Ovary (tissue), 9 donors: ENCODE results near the gene RPL18. TPM values are rescaled to one million over a fixed set of nuclear protein-coding genes. Genes with fewer than 3 reads are reported as not detected.
"Not testable (repeated sequence)": the region's sequence is repeated elsewhere in the genome, so short reads cannot be mapped to it uniquely, and the experiment has no call there.

Experiments used
- DNase-seq, 5 donors: peaks; one replicate each; pipeline ENCODE4 v3.0.0-alpha.2; 2019 to 2020
- H3K27ac ChIP-seq, 2 donors: fragments of 200-600 bp; one replicate each; pipeline versions ENCODE4 v1.5.1 to v1.8.0; 2019 to 2022
- H3K27me3 ChIP-seq: fragments of 200-600 bp; one replicate; pipeline ENCODE4 v1.8.0; 2022
- H3K36me3 ChIP-seq: fragments of 200-600 bp; sonication (generic); one replicate; pipeline ENCODE4 v1.5.1; 2019
- H3K4me1 ChIP-seq: one replicate; pipeline ENCODE4 v1.8.1; 2013; ENCODE audit warnings: mild to moderate bottlenecking, moderate library complexity; ENCODE audit not compliant: insufficient read depth
- H3K4me3 ChIP-seq: fragments of 200-600 bp; sonication (generic); one replicate; pipeline ENCODE4 v1.5.1; 2017
- H3K9me3 ChIP-seq, 2 donors: fragments of 200-600 bp in 1 of 2; sonication (generic) in 1 of 2; one replicate each; pipeline versions ENCODE4 v1.5.1 to v1.8.1; 2013 to 2019; ENCODE audit warnings: mild to moderate bottlenecking in 1 of 2, moderate library complexity in 1 of 2
- EP300 ChIP-seq: sonication (generic); formaldehyde crosslinking; IDR thresholded peaks from one replicate; pipeline ENCODE4 v1.6.1; 2017; ENCODE audit warnings: antibody characterized with exemption
- POLR2A ChIP-seq: fragments of 450-650 bp; IDR thresholded peaks from one replicate; pipeline ENCODE4 v1.6.1; 2017; ENCODE audit warnings: antibody characterized with exemption, mild to moderate bottlenecking, moderate library complexity
- WGBS, 3 donors: extraction: QIAGEN DNeasy Blood & Tissue Kit in 1 of 3; methylation state at CpG; one replicate each; pipeline versions ENCODE4 v1.1.5 to v1.1.7; 2013 to 2017; 5-methylcytosine and 5-hydroxymethylcytosine counted together
- intact Hi-C, 4 donors: fragments of 100-400 bp; cut with DNase I; formaldehyde crosslinking; loops; one replicate each; pipeline versions ENCODE4 v1.11.0 to v1.15.1; 2022 to 2023
- polyA plus RNA-seq, 2 donors: library from polyadenylated mRNA; stranded (reverse); fragments of 200-250 nt in 1 of 2; fragments of 350-450 nt in 1 of 2; fragmentation: Illumina TruSeq in 1 of 2; extraction: RNeasy Lipid Tissue Mini Kit (QIAGEN cat#74804) in 1 of 2; gene quantifications; one replicate each; pipeline ENCODE4 v1.2.3, GENCODE V29; 2013 to 2014
- total RNA-seq, 7 donors: library from RNA; depleted of rRNA in 2 of 7; stranded (reverse); fragments of >200 nt in 2 of 7; fragmentation: NEBNext Ultra II Directional in 3 of 7; extraction: Animal tissue kit (Norgen Biotek cat#: 25700) in 3 of 7; gene quantifications; one replicate each; pipeline versions ENCODE4 v1.1.0 to v1.2.4, GENCODE V29; 2016 to 2023
- TF ChIP-seq, protein P1 (sequence below), 3 donors: fragments of 450-650 bp in 2 of 3; fragments of 200-600 bp in 1 of 3; IDR thresholded peaks; one replicate each; pipeline versions ENCODE4 v1.5.1 to v1.8.0; 2016 to 2022; ENCODE audit warnings: antibody characterized with exemption in 3 of 3, mild to moderate bottlenecking in 1 of 3
- donor health status: DM: no; HTN: no; CAD: no; lungs with moderate emphysema.
- donor health status: DM: no; HTN: no; CAD: no.
- donor health status: Bipolar disorder and iron deficiency.
- donor health status: DM: yes; HTN: yes; CAD: no.
- donor health status: DM: no; HTN: no; CAD: no.
- donor health status: DM: yes; HTN: yes; CAD: no.

The RPL18 gene
- total and polyA plus RNA-seq, 9 donors, result 1,780 to 8,435 (median 3,584) TPM

DNA sequence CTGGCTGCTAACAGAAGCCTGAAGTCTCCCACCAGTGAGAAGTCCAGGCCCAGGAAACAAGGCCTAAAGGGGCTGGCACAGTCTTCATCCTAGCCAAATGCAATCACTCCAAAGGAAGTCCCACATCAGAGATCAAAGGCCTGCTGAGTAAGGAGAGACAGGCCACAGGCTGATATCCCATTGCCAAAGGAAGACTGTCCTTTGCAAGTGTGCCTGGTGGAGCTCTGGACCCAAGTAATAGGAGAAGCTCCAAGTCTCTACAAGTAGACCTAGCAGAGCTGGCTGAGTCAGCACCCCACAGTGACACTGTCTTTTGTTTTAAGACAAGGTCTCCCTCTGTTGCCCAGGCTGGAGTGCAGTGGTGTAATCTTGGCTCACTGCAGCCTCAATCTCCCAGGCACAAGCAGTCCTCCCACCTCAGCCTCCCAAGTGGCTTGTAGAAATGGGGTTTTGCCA is 13.7 kb upstream of the RPL18 start:
- intact Hi-C loops, result no loop called here

DNA sequence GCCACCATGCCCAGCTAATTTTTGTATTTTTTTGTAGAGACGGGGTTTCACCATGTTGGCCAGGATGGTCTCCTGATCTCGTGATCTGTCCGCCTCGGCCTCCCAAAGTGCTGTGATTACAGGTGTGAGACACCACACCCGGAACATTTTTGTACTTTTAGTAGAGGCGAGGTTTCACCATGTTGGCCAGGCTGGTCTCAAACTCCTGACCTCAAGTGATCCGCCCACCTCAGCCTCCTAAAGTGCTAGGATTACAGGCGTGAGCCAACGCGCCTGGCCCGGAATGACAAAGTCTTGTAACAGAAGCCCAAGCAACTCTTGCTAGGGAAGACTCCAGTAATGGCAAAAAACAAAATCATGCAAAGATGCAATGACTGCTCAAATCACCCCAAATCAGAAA is 13.3 kb upstream of the RPL18 start:
- H3K4me3 ChIP-seq, H3K27me3 ChIP-seq, H3K9me3 ChIP-seq, intact Hi-C loops, H3K36me3 ChIP-seq: not testable (repeated sequence)
- 81 to 88% (median 86%) methylated on average over 11 of the region's 11 CpGs for WGBS, 3 donors
- DNase-seq, result peak in 1 of 5 donors; percentile 23
- Histone ChIP-seq H3K4me1 (peaks cover 20% of the 10 kb centered on the region), H3K27ac (peak overlapping the region in 1 of 2 donors; percentile 65)

More for the DNA sequence above, 13.7 kb upstream of the RPL18 start:
- no peaks in the 10 kb centered on the region for H3K36me3 ChIP-seq
- H3K4me1 ChIP-seq, result peaks cover 20% of the 10 kb centered on the region
- no peaks in the 10 kb centered on the region for H3K27me3 ChIP-seq
- H3K9me3 ChIP-seq, result no peaks in the 10 kb centered on the region
- peak overlapping the region; percentile 65 to 80 for H3K27ac ChIP-seq
- H3K4me3 ChIP-seq, result no peak overlapping the region
- DNase-seq, result peak in 1 of 5 donors; percentile 20
- TF ChIP-seq POLR2A, result no peak
- TF ChIP-seq, protein P1, sequence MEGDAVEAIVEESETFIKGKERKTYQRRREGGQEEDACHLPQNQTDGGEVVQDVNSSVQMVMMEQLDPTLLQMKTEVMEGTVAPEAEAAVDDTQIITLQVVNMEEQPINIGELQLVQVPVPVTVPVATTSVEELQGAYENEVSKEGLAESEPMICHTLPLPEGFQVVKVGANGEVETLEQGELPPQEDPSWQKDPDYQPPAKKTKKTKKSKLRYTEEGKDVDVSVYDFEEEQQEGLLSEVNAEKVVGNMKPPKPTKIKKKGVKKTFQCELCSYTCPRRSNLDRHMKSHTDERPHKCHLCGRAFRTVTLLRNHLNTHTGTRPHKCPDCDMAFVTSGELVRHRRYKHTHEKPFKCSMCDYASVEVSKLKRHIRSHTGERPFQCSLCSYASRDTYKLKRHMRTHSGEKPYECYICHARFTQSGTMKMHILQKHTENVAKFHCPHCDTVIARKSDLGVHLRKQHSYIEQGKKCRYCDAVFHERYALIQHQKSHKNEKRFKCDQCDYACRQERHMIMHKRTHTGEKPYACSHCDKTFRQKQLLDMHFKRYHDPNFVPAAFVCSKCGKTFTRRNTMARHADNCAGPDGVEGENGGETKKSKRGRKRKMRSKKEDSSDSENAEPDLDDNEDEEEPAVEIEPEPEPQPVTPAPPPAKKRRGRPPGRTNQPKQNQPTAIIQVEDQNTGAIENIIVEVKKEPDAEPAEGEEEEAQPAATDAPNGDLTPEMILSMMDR (IDR thresholded peaks at IDR 0.05), result no peak
- no peak for TF ChIP-seq EP300

DNA sequence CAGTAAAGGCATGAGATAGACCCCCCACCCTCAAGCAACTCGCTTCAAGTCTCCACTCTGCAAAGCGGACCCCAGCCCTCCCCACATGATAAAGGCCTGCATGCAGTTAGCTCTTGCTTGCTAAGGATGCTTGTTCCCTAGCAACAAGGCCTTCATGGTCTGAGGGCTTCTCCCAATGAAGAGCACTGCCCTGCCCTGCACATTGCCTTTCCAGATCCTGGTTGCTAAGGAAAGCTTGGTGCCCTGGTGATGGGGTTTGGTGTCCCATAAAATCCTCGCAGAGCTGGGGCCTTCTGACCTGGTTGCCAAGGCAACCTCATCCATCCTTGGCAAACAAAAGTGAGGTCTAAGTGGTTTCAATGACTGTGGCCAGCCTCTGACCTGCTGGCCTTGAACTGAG is 12.2 kb upstream of the RPL18 start:
- H3K27me3 ChIP-seq, result no peaks in the 10 kb centered on the region
- peaks cover 20% of the 10 kb centered on the region for H3K4me1 ChIP-seq
- TF ChIP-seq EP300 (no peak), POLR2A (no peak)
- TF ChIP-seq, protein P1 (IDR thresholded peaks at IDR 0.05), result no peak
- H3K36me3 ChIP-seq, result no peaks in the 10 kb centered on the region
- H3K27ac ChIP-seq, result peak overlapping the region; percentile 63 to 72
- WGBS, 3 donors, result 32 to 51% (median 41%) methylated on average over 3 of the region's 3 CpGs
- DNase-seq, result peak in 2 of 5 donors; percentile 39 to 40
- intact Hi-C loops, result no loop called here
- H3K4me3 ChIP-seq, result no peak overlapping the region
- H3K9me3 ChIP-seq, result no peaks in the 10 kb centered on the region

DNA sequence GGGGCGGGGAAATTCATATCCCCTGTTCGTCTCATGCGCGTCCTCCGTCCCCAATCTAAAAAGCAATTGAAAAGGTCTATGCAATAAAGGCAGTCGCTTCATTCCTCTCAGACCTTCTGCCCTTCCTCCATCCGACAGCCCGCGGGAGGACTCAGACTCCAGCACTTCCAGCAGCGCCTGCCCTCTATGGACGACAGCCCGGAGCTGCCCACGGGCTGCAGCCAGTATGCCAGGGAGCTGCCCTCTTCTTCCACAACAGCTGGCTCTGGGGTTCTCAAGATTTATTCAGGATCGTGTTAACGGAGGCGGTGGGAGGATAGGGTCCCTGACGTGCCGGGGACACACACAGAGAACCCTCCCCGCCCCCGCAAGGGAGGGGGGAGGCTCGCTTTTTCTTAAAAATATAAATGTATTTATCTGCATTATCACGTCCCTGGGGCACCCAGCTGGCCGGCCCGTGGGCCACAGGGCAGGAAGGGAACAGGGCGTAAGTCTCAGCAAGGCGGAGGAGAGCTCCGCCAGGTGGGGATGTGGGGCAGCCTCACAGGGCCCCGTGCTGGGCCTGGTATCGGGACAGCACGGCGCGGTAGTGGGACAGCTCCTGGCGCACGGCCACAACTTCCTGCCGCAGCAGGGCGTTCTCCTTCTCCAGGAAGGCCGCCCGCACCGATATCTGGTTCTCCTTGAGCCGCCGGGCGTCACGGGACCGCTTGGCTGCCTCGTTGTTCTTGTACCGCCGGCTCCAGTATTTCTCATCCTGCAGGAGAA is 11.5 kb upstream of the RPL18 start:
- DNase-seq, result peak; percentile 76 to 83 (median 81)
- Histone ChIP-seq H3K27ac (peak overlapping the region; percentile 63 to 72), H3K27me3 (no peaks in the 10 kb centered on the region), H3K9me3 (no peaks in the 10 kb centered on the region), H3K4me3 (no peak overlapping the region), H3K4me1 (peaks cover 20% of the 10 kb centered on the region), H3K36me3 (no peaks in the 10 kb centered on the region)
- TF ChIP-seq, protein P1 (IDR thresholded peaks at IDR 0.05), result peak in 1 of 3 donors; percentile 20
- TF ChIP-seq POLR2A, result no peak
- intact Hi-C loops, result no loop called here
- WGBS, 3 donors, result 5 to 14% (median 5%) methylated on average over 27 to 47 of the region's 47 CpGs

DNA sequence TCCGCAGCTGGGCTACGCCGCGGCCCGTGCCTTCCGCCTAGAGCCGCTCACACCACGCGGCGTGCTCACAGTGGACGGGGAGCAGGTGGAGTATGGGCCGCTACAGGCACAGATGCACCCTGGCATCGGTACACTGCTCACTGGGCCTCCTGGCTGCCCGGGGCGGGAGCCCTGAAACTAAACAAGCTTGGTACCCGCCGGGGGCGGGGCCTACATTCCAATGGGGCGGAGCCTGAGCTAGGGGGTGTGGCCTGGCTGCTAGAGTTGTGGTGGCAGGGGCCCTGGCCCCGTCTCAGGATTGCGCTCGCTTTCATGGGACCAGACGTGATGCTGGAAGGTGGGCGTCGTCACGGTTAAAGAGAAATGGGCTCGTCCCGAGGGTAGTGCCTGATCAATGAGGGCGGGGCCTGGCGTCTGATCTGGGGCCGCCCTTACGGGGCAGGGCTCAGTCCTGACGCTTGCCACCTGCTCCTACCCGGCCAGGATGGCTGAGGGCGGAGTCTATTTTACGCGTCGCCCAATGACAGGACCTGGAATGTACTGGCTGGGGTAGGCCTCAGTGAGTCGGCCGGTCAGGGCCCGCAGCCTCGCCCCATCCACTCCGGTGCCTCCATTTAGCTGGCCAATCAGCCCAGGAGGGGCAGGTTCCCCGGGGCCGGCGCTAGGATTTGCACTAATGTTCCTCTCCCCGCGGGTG is 10.8 kb upstream of the RPL18 start:
- H3K9me3 ChIP-seq, result no peaks in the 10 kb centered on the region
- intact Hi-C loops, result no loop called here
- DNase-seq, result peak; percentile 88 to 92 (median 91)
- peak overlapping the region; percentile 63 to 72 for H3K27ac ChIP-seq
- 20 to 39% (median 27%) methylated on average over 43 to 48 of the region's 48 CpGs for WGBS, 3 donors
- H3K36me3 ChIP-seq, result no peaks in the 10 kb centered on the region
- H3K27me3 ChIP-seq, result no peaks in the 10 kb centered on the region
- H3K4me3 ChIP-seq, result no peak overlapping the region
- peaks cover 20% of the 10 kb centered on the region for H3K4me1 ChIP-seq
- TF ChIP-seq EP300 (no peak), POLR2A (no peak)
- TF ChIP-seq, protein P1 (IDR thresholded peaks at IDR 0.05), result peak in 1 of 3 donors; percentile 4
